Tibial nerve (tissue), 4 donors: Measurements from ENCODE around the gene PREP. TPM values are rescaled to one million over a fixed set of nuclear protein-coding genes. Genes with fewer than 3 reads are reported as not detected.

ENCODE experiments used
- DNase-seq, 2 donors: peaks; one replicate each; pipeline ENCODE4 v3.0.0-alpha.2; 2019; ENCODE audit warnings: low spot score in 2 of 2
- H3K27ac ChIP-seq, 4 donors: fragments of 200-600 bp; sonication (generic) in 3 of 4; one replicate each; pipeline ENCODE4 v1.5.1; 2017 to 2019; ENCODE audit warnings: mild to moderate bottlenecking in 1 of 4
- H3K27me3 ChIP-seq, 2 donors: fragments of 200-600 bp; sonication (generic) in 1 of 2; one replicate each; pipeline versions ENCODE4 v1.5.1 to v1.6.0; 2017 to 2019
- H3K36me3 ChIP-seq, 3 donors: fragments of 200-600 bp; sonication (generic); one replicate each; pipeline ENCODE4 v1.5.1; 2018 to 2019
- H3K4me1 ChIP-seq, 4 donors: fragments of 200-600 bp; sonication (generic) in 3 of 4; one replicate each; pipeline ENCODE4 v1.5.1; 2017 to 2019
- H3K4me3 ChIP-seq, 4 donors: fragments of 200-600 bp; sonication (generic) in 3 of 4; one replicate each; pipeline ENCODE4 v1.5.1; 2017 to 2019; ENCODE audit warnings: mild to moderate bottlenecking in 1 of 4, moderate library complexity in 1 of 4
- H3K9me3 ChIP-seq, 4 donors: fragments of 200-600 bp; sonication (generic) in 3 of 4; one replicate each; pipeline ENCODE4 v1.5.1; 2017 to 2019
- CTCF ChIP-seq, 5 experiments: fragments of 200-600 bp in 3 of 5; fragments of 450-650 bp in 2 of 5; sonication (generic) in 3 of 5; IDR thresholded peaks; one replicate each; pipeline ENCODE4 v1.5.1; 2016 to 2019; ENCODE audit warnings: antibody characterized with exemption in 5 of 5, mild to moderate bottlenecking in 3 of 5, moderate library complexity in 2 of 5
- EP300 ChIP-seq, 2 donors: sonication (generic); formaldehyde crosslinking; IDR thresholded peaks; one replicate each; pipeline ENCODE4 v1.6.1; 2017; ENCODE audit warnings: antibody characterized with exemption in 2 of 2, mild to moderate bottlenecking in 1 of 2
- POLR2A ChIP-seq, 2 donors: fragments of 450-650 bp; IDR thresholded peaks; one replicate each; pipeline ENCODE4 v1.6.1; 2017; ENCODE audit warnings: antibody characterized with exemption in 2 of 2, mild to moderate bottlenecking in 2 of 2, moderate library complexity in 2 of 2
- WGBS, 2 donors: methylation state at CpG; one replicate each; pipeline ENCODE4 v1.1.5; 2018; 5-methylcytosine and 5-hydroxymethylcytosine counted together
- total RNA-seq, 4 donors: library from RNA; depleted of rRNA; stranded (reverse); fragments of >200 nt; gene quantifications; one replicate each; pipeline ENCODE4 v1.1.0, GENCODE V29; 2016

PREP gene
- total RNA-seq, 4 donors from 2014 or later, result 19.7 to 21.9 (median 21.6) TPM

GRCh38 chr6:105384004-105384403, 18.9 kb downstream of the PREP start:
- H3K4me1 ChIP-seq, result peaks cover 0 to 14% (median 0%) of the 10 kb centered on the region in 4 donors
- TF ChIP-seq EP300 (IDR thresholded peaks at IDR 0.05), result no peak
- 91 to 95% methylated on average over 5 to 6 of the region's 6 CpGs for WGBS, 2 donors
- no peak overlapping the region for H3K4me3 ChIP-seq
- no peak for DNase-seq
- H3K27me3 ChIP-seq, result no peaks in the 10 kb centered on the region
- peaks cover 0 to 3% (median 0%) of the 10 kb centered on the region in 3 donors for H3K36me3 ChIP-seq
- H3K9me3 ChIP-seq, result no peaks in the 10 kb centered on the region
- H3K27ac ChIP-seq, result no peak overlapping the region

- DNase-seq, result no peak
- Histone ChIP-seq H3K9me3 (no peaks in the 10 kb centered on the region), H3K4me3 (no peak overlapping the region), H3K27ac (no peak overlapping the region), H3K36me3 (peaks cover 0 to 3% (median 0%) of the 10 kb centered on the region in 3 donors), H3K27me3 (no peaks in the 10 kb centered on the region), H3K4me1 (peaks cover 0 to 14% (median 0%) of the 10 kb centered on the region in 4 donors)
- TF ChIP-seq CTCF (IDR thresholded peaks at IDR 0.05) (no peak), EP300 (IDR thresholded peaks at IDR 0.05) (no peak), POLR2A (IDR thresholded peaks at IDR 0.05) (no peak)
- 55 to 72% methylated on average over 4 of the region's 4 CpGs for WGBS, 2 donors
Measured at GRCh38 chr6:105382958-105383357, 19.9 kb downstream of the PREP start.

- Histone ChIP-seq H3K27me3 (no peaks in the 10 kb centered on the region), H3K36me3 (peaks cover 0 to 3% (median 0%) of the 10 kb centered on the region in 3 donors), H3K4me3 (no peak overlapping the region), H3K4me1 (peaks cover 0 to 14% (median 0%) of the 10 kb centered on the region in 4 donors), H3K9me3 (no peaks in the 10 kb centered on the region), H3K27ac (no peak overlapping the region)
- DNase-seq, result no peak
- TF ChIP-seq CTCF (IDR thresholded peaks at IDR 0.05) (no peak), EP300 (IDR thresholded peaks at IDR 0.05) (no peak), POLR2A (IDR thresholded peaks at IDR 0.05) (no peak)
- WGBS, 2 donors, result 64 to 73% methylated on average over 2 of the region's 2 CpGs
Measured at GRCh38 chr6:105382496-105382895, 20.4 kb downstream of the PREP start.

- no peak overlapping the region for H3K4me3 ChIP-seq
- TF ChIP-seq CTCF (IDR thresholded peaks at IDR 0.05), result no peak
- TF ChIP-seq POLR2A (IDR thresholded peaks at IDR 0.05), result no peak
- no peak for TF ChIP-seq EP300 (IDR thresholded peaks at IDR 0.05)
- peaks cover 0 to 8% (median 4%) of the 10 kb centered on the region in 3 donors for H3K36me3 ChIP-seq
- H3K4me1 ChIP-seq, result peaks cover 0 to 14% (median 0%) of the 10 kb centered on the region in 4 donors
- WGBS, 2 donors, result 37 to 64% methylated on average over 2 of the region's 2 CpGs
- H3K27ac ChIP-seq, result no peak overlapping the region
- H3K27me3 ChIP-seq, result no peaks in the 10 kb centered on the region
- no peak for DNase-seq
- H3K9me3 ChIP-seq, result no peaks in the 10 kb centered on the region
Measured at GRCh38 chr6:105380634-105381033, 22.2 kb downstream of the PREP start.

- 84 to 91% methylated on average over 3 of the region's 3 CpGs for WGBS, 2 donors
- TF ChIP-seq POLR2A (IDR thresholded peaks at IDR 0.05) (no peak), EP300 (IDR thresholded peaks at IDR 0.05) (no peak)
- no peak overlapping the region for H3K4me3 ChIP-seq
- H3K27me3 ChIP-seq, result no peaks in the 10 kb centered on the region
- no peak for DNase-seq
- no peak overlapping the region for H3K27ac ChIP-seq
- H3K4me1 ChIP-seq, result no peaks in the 10 kb centered on the region
- H3K36me3 ChIP-seq, result peaks cover 0 to 29% (median 16%) of the 10 kb centered on the region in 3 donors
- H3K9me3 ChIP-seq, result no peaks in the 10 kb centered on the region
Measured at GRCh38 chr6:105375797-105376196, 27.1 kb downstream of the PREP start.

GRCh38 chr6:105374010-105374420, 28.9 kb downstream of the PREP start:
- WGBS, 2 donors, result 57 to 67% methylated on average over 4 of the region's 4 CpGs
- DNase-seq, result no peak
- Histone ChIP-seq H3K4me3 (no peak overlapping the region), H3K27ac (no peak overlapping the region), H3K4me1 (no peaks in the 10 kb centered on the region), H3K36me3 (peaks cover 0 to 35% (median 16%) of the 10 kb centered on the region in 3 donors), H3K9me3 (peaks cover 0 to 4% (median 0%) of the 10 kb centered on the region in 4 donors), H3K27me3 (no peaks in the 10 kb centered on the region)
- TF ChIP-seq POLR2A (IDR thresholded peaks at IDR 0.05), result no peak
- TF ChIP-seq EP300 (IDR thresholded peaks at IDR 0.05), result no peak
- TF ChIP-seq CTCF (IDR thresholded peaks at IDR 0.05), result no peak
